Fibroblast of villous mesenchyme (primary cell): ENCODE results near the gene P2RY13. TPM values are rescaled to one million over a fixed set of nuclear protein-coding genes. Genes with fewer than 3 reads are reported as not detected.

ENCODE experiments used
- DNase-seq: peaks from one replicate; pipeline ENCODE4 v3.0.0-alpha.2; 2010; ENCODE audit warnings: low read depth
- H3K4me3 ChIP-seq: 2 replicates; pipeline ENCODE4 v1.5.1; 2011; ENCODE audit warnings: low read depth, mild to moderate bottlenecking, low read length
- CTCF ChIP-seq: IDR thresholded peaks from 2 replicates; pipeline ENCODE4 v1.5.1; 2012; ENCODE audit warnings: low read depth, mild to moderate bottlenecking, low read length; ENCODE audit not compliant: insufficient read depth
- total RNA-seq: library from RNA; depleted of rRNA; stranded (reverse); fragments of >200 nt; gene quantifications from 2 replicates; pipeline ENCODE4 v1.2.3, GENCODE V29; 2012

Gene P2RY13
- total RNA-seq, 1 donor = not detected

- DNase-seq = no peak
- TF ChIP-seq CTCF = no peak
- H3K4me3 ChIP-seq = no peak overlapping the region
Observed at GRCh38 chr3:151307583-151308488, 21.5 kb downstream of the P2RY13 start.

- no peak for DNase-seq
- TF ChIP-seq CTCF = no peak
- no peak overlapping the region for H3K4me3 ChIP-seq
Observed at GRCh38 chr3:151307131-151307530, 22.2 kb downstream of the P2RY13 start.

- no peak overlapping the region for H3K4me3 ChIP-seq
Observed at GRCh38 chr3:151306168-151306810, 23.1 kb downstream of the P2RY13 start.

GRCh38 chr3:151305775-151306151 lies 23.6 kb downstream of the P2RY13 start:
- no peak for TF ChIP-seq CTCF
- no peak for DNase-seq
- H3K4me3 ChIP-seq = no peak overlapping the region

More at GRCh38 chr3:151306168-151306810, 23.1 kb downstream of the P2RY13 start:
- DNase-seq = no peak
- no peak for TF ChIP-seq CTCF

GRCh38 chr3:151305060-151305774 lies 24.1 kb downstream of the P2RY13 start:
- TF ChIP-seq CTCF = peak; percentile 15
- DNase-seq = peak; percentile 99
- no peak overlapping the region for H3K4me3 ChIP-seq

GRCh38 chr3:151303751-151304150 lies 25.6 kb downstream of the P2RY13 start:
- H3K4me3 ChIP-seq = no peak overlapping the region
- no peak for DNase-seq
- TF ChIP-seq CTCF = no peak
